T-helper 2 cell (primary cell): Measurements from ENCODE around the gene GMPPA.

Source experiments
- DNase-seq, 5 experiments: peaks; one replicate each; pipeline versions ENCODE4 v3.0.0 to v3.0.0-alpha.2; 2012 to 2022

GMPPA gene

GRCh38 chr2:219486380-219486959, 12.2 kb upstream of the GMPPA start:
- no peak for DNase-seq

- DNase-seq = no peak
Observed at GRCh38 chr2:219488149-219488843, 10.4 kb upstream of the GMPPA start.

GRCh38 chr2:219488844-219489194, 9.9 kb upstream of the GMPPA start:
- no peak for DNase-seq

GRCh38 chr2:219489315-219489714, 9.4 kb upstream of the GMPPA start:
- DNase-seq = no peak

GRCh38 chr2:219490186-219490585, 8.5 kb upstream of the GMPPA start:
- no peak for DNase-seq

- DNase-seq = no peak
Observed at GRCh38 chr2:219490600-219491130, 8.0 kb upstream of the GMPPA start.

- DNase-seq = no peak
Observed at GRCh38 chr2:219491278-219491963, 7.3 kb upstream of the GMPPA start.

- no peak for DNase-seq
Observed at GRCh38 chr2:219492575-219492974, 6.1 kb upstream of the GMPPA start.

GRCh38 chr2:219493086-219493485, 5.6 kb upstream of the GMPPA start:
- DNase-seq = no peak

- DNase-seq = no peak
Observed at GRCh38 chr2:219494952-219495530, 3.6 kb upstream of the GMPPA start.

GRCh38 chr2:219495531-219496122, 3.1 kb upstream of the GMPPA start:
- DNase-seq = peak in 4 of 5 experiments; percentile 27 to 68 (median 36)

- DNase-seq = no peak
Observed at GRCh38 chr2:219496247-219496824, 2.4 kb upstream of the GMPPA start.

- no peak for DNase-seq
Observed at GRCh38 chr2:219496825-219497494, 1.7 kb upstream of the GMPPA start.

GRCh38 chr2:219497495-219498279, 1.0 kb upstream of the GMPPA start:
- peak in 1 of 5 experiments; percentile 39 for DNase-seq

- no peak for DNase-seq
Observed at GRCh38 chr2:219499058-219499307, 292 bp downstream of the GMPPA start.

- DNase-seq = no peak
Observed at GRCh38 chr2:219499555-219499954, 864 bp downstream of the GMPPA start.

- no peak for DNase-seq
Observed at GRCh38 chr2:219500135-219500534, 1.4 kb downstream of the GMPPA start.

GRCh38 chr2:219501849-219502248, 3.2 kb downstream of the GMPPA start:
- DNase-seq = no peak

- no peak for DNase-seq
Observed at GRCh38 chr2:219502618-219503017, 3.9 kb downstream of the GMPPA start.

GRCh38 chr2:219505585-219505984, 6.9 kb downstream of the GMPPA start:
- no peak for DNase-seq

GRCh38 chr2:219506153-219506801, 7.6 kb downstream of the GMPPA start:
- no peak for DNase-seq
